ENCODE measurements around the gene DTHD1. TPM values are rescaled to one million over a fixed set of nuclear protein-coding genes. Genes with fewer than 3 reads are reported as not detected.

DTHD1 gene
- total RNA-seq, 2 donors from 2014 or later, result 0.22 to 0.52 TPM

DNA sequence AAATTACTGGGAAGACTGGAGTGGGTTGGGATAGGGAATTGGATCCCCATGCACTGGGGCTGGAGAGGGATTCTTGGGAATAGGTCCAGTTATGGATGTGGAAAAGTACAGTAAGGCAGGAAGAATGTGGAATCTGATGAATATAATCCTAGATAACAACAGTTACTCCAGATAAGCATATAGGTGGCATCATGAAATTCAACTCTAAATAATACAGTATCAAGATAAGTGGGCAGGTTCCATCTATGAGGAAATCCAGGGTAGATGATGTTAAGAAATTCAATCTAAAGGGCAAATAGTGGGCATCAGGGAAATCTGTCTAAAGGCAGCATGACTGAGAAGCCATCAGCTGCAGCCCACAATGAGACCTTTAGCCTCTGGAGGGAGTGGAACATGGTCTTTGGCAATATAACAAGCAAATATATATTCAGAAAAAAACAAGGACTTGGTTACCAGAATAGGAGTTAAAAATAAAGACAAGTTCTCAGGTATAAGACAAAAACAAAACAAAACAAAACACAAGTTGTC, 1.2 kb downstream of the DTHD1 start:
- no peak overlapping the region for H3K4me3 Mint-ChIP-seq
- DNase-seq (no peak), ATAC-seq (no peak)
- H3K9me3 ChIP-seq (ENCODE audit: control insufficient read depth, low read length, poor library complexity, severe bottlenecking), result no peaks in the 10 kb centered on the region
- peaks cover 9% of the 10 kb centered on the region for H3K27me3 Mint-ChIP-seq
- H3K36me3 Mint-ChIP-seq (ENCODE audit: low read depth), result peaks cover 3% of the 10 kb centered on the region
- H3K27ac Mint-ChIP-seq, result peak overlapping the region; percentile 12
- peaks cover 15% of the 10 kb centered on the region for H3K4me1 Mint-ChIP-seq

DNA sequence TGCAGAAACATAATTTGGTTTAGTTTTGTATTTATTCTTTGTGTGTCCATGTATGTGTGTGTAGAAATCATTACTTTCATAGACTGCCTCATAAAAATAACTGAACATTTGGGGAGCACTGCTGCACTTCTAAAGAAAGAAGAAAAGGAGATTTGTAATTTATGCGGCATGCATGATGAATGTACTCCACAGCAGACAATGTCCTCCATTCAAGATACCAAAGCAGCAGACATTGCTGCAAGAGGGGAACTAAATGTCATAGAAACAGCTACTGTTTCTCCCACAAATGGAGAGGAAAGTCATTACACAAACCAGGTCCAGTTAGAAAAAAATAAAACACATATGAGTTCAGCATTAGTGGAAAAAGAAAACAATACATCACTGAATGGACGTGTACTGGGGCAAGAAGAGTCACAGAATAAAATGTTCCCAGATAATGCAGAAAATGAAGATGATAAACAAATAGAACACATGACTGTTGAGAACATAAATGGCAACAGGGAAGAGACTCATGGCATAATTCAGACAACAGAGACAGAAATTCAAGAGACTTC, 2.6 kb downstream of the DTHD1 start:
- Mint-ChIP-seq H3K36me3 (ENCODE audit: low read depth) (peaks cover 3% of the 10 kb centered on the region), H3K27ac (peak overlapping the region; percentile 95), H3K27me3 (peaks cover 9% of the 10 kb centered on the region), H3K4me3 (no peak overlapping the region), H3K4me1 (peaks cover 17% of the 10 kb centered on the region)
- ATAC-seq, result no peak
- H3K9me3 ChIP-seq (ENCODE audit: control insufficient read depth, low read length, poor library complexity, severe bottlenecking), result no peaks in the 10 kb centered on the region
- DNase-seq, result no peak

DNA sequence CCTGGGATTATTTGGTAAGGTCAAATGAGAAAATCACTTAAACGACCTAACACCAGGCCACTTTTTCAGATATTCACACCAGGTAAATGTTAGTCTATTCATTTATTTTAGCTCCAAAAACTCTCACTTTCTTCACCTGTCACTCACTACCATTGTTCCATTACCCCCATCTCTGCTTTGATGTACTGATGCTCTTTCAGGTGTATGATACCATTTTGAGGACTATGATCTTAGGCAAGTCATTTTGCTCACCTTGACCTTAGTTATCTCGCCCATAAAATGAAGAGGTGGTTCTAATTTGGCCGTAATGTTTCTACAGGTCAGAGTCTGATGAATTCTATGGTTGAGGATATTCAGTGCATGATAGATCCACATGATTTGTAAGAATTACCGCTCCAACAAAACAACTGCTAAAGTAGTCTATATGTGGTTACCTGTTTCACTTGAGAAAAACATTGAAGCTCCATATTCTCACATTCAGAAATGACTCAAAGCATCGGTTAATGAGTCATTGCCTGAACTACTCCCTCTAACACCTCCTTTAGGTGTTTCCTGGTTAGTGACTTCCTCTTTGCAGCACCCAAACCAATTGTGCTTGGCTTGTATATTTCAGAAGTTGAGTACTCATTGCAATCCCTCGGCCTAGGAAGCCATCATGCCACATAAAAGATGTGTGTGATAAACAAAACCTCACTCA, 4.5 kb downstream of the DTHD1 start:
- ATAC-seq (peak; percentile 97), DNase-seq (peak in 1 of 3 donors; percentile 12)
- Mint-ChIP-seq H3K36me3 (ENCODE audit: low read depth) (no peaks in the 10 kb centered on the region), H3K4me1 (peaks cover 16% of the 10 kb centered on the region), H3K27me3 (no peaks in the 10 kb centered on the region), H3K27ac (peak overlapping the region; percentile 95), H3K4me3 (peak overlapping the region; percentile 68)
- H3K9me3 ChIP-seq (ENCODE audit: control insufficient read depth, low read length, poor library complexity, severe bottlenecking), result no peaks in the 10 kb centered on the region

DNA sequence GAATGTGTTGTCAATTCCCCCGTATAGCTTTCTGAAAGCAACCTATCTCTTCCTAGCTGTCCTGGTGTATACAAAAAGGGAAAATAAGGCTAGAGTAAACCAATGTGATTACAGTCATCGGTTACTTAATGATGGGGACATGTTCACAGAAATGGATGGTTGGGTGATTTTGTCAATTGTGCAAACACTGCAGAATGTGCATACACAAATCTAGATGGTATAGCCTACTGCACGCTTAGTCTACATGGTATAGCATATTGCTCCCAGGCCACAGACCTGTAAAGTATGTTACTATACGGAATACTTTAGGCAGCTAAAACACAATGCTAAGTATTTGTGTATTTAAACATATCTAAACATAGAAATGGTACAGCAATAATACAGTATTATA, 5.1 kb downstream of the DTHD1 start:
- H3K9me3 ChIP-seq (ENCODE audit: control insufficient read depth, low read length, poor library complexity, severe bottlenecking), result no peaks in the 10 kb centered on the region
- peak overlapping the region; percentile 95 for H3K27ac Mint-ChIP-seq
- H3K27me3 Mint-ChIP-seq, result no peaks in the 10 kb centered on the region
- DNase-seq (no peak), ATAC-seq (no peak)
- H3K4me1 Mint-ChIP-seq, result peaks cover 16% of the 10 kb centered on the region
- H3K4me3 Mint-ChIP-seq, result peak overlapping the region; percentile 68
- no peaks in the 10 kb centered on the region for H3K36me3 Mint-ChIP-seq (ENCODE audit: low read depth)

DNA sequence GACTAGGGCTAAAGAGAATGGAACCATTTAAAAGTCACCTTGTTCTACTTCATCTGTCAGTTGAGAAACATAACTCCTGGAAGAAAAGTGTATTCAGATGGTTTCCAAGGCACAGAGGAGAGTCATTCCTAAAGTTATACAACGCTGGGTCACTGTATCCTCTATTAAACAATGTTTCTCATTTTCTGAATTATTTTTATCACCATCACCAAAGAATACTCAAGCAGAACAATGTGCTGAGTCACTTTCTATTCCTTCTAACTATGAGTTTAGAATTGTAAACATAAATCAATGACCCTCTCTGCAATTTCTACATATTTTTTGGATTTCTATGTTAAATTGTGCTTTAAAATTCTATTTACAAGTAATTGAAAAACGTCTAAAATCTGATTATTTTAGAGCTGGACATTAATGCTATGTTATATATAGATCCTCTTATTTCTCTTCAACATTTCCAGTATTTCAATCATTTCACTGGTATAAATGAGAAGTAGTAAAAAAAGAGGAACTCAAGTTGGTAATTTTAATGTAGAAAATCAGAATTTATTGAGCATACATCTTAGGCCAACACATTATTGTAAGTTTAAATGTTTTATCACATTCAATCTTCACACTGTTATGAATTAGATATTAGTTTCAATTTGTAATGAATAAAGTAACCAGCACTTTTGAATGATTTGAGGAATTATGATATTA, 7.5 kb downstream of the DTHD1 start:
- Mint-ChIP-seq H3K4me1 (peaks cover 16% of the 10 kb centered on the region), H3K4me3 (no peak overlapping the region), H3K27ac (no peak overlapping the region), H3K27me3 (no peaks in the 10 kb centered on the region), H3K36me3 (ENCODE audit: low read depth) (no peaks in the 10 kb centered on the region)
- DNase-seq (no peak), ATAC-seq (no peak)
- no peaks in the 10 kb centered on the region for H3K9me3 ChIP-seq (ENCODE audit: control insufficient read depth, low read length, poor library complexity, severe bottlenecking)

DNA sequence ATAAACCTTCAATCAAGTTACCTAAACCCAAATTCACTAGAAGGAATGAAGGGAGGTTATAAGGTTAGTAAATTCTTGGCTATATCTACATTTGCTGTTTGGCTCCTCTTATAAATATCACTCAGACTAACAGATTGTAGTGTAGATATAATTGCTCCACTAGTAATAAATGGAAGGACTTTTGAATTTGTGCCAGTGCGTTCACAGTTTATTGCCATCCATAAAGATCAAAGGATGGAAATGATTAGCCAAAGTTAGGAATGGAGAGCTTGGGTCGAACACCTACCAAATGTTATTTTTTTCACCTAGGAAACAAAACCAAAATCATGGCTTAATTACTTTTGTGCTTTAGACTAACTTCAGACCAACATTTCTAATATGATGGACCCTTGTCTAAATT, 9.2 kb downstream of the DTHD1 start:
- H3K27ac Mint-ChIP-seq, result no peak overlapping the region
- H3K9me3 ChIP-seq (ENCODE audit: control insufficient read depth, low read length, poor library complexity, severe bottlenecking), result no peaks in the 10 kb centered on the region
- H3K27me3 Mint-ChIP-seq, result no peaks in the 10 kb centered on the region
- peaks cover 17% of the 10 kb centered on the region for H3K4me1 Mint-ChIP-seq
- H3K36me3 Mint-ChIP-seq (ENCODE audit: low read depth), result no peaks in the 10 kb centered on the region
- no peak for DNase-seq
- no peak overlapping the region for H3K4me3 Mint-ChIP-seq
- no peak for ATAC-seq

DNA sequence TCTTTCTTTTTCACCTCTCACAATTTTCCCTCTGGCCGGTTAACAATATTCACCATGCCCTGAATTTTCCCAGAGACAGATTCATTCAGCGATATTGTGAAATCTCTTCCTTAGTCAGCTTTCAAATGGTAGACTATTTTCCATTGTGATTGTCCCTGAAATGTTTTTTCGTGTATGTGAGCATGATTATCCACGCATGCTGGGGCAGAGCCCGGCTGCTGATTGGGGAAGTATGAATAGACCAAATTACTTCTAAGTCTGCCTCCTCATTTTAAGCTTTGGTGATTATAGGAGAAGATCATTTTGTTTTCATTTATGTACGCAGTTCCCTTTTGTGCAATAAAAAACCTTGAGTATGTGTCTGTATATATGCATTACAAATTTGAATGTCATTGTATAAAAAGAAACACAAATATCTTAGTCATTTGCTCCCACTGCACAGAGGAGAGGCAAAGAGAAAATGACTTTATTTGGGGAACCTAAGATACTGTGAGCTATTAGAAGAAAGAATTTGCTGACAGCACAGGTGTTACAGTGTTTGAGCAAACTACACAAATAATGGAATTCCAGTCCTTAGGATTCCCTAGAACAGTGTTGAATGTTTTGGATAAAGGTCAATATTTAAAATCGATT, 11.3 kb downstream of the DTHD1 start:
- peaks cover 6% of the 10 kb centered on the region for H3K4me1 Mint-ChIP-seq
- no peak overlapping the region for H3K27ac Mint-ChIP-seq
- no peak overlapping the region for H3K4me3 Mint-ChIP-seq
- no peaks in the 10 kb centered on the region for H3K27me3 Mint-ChIP-seq
- DNase-seq (no peak), ATAC-seq (no peak)
- H3K9me3 ChIP-seq (ENCODE audit: control insufficient read depth, low read length, poor library complexity, severe bottlenecking), result no peaks in the 10 kb centered on the region
- no peaks in the 10 kb centered on the region for H3K36me3 Mint-ChIP-seq (ENCODE audit: low read depth)

DNA sequence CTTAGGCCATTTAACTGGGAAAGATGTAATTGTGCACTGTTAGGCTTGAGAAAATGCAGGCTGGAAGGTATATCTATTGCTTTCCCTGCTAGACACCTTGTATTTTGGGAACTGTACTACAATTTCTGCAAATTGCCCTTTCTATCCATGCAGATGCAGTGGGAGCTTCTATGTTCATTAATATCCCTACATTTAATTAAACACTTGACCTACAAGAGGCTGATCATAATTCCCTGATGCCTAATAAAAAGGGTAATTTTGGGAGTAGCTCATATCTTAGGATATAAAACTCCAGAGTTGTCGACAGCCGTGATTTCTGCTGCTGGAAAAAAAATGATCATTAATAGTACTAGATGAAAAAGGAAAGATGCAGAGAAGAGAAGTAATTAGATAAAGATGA, 19.7 kb downstream of the DTHD1 start:
- Mint-ChIP-seq H3K27me3 (peaks cover 11% of the 10 kb centered on the region), H3K36me3 (ENCODE audit: low read depth) (no peaks in the 10 kb centered on the region), H3K4me1 (peaks cover 2% of the 10 kb centered on the region), H3K27ac (no peak overlapping the region), H3K4me3 (no peak overlapping the region)
- DNase-seq (no peak), ATAC-seq (no peak)
- no peaks in the 10 kb centered on the region for H3K9me3 ChIP-seq (ENCODE audit: control insufficient read depth, low read length, poor library complexity, severe bottlenecking)

DNA sequence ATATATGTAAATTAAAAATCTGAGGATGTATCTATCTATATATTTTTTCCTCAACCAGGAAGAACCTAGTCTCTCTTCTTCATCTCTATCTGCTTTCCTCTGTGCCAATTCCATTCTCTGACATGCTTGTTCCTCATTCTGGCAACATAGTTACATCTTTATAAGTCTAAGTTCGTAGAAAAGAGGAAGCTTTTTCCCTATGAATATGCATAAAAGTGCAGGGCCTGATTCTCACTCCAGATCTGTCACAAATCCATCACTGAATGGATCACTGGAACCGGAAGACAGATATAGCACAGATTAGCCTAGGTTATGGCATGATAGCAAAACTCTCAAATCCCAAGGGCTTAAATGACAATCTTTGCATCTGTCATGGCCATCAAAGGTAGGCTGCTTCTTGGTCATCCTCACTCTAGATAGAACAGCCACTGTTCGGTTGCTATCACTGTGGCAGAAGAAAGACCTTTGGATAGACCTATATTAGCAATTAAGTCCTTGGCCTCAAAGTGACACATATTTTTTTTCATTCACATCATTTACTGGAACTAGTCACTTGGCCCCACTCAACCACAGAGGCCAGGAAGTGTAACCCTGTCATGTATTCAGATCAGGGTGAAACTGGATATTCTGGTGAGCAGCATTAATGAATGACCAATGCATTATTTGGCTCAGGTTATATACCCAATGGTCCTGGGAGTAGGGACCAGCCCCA, 22.2 kb downstream of the DTHD1 start:
- H3K4me3 Mint-ChIP-seq, result no peak overlapping the region
- no peaks in the 10 kb centered on the region for H3K9me3 ChIP-seq (ENCODE audit: control insufficient read depth, low read length, poor library complexity, severe bottlenecking)
- H3K36me3 Mint-ChIP-seq (ENCODE audit: low read depth), result no peaks in the 10 kb centered on the region
- H3K27ac Mint-ChIP-seq, result no peak overlapping the region
- DNase-seq, result no peak
- H3K4me1 Mint-ChIP-seq, result peaks cover 2% of the 10 kb centered on the region
- ATAC-seq, result no peak
- peaks cover 11% of the 10 kb centered on the region for H3K27me3 Mint-ChIP-seq

DNA sequence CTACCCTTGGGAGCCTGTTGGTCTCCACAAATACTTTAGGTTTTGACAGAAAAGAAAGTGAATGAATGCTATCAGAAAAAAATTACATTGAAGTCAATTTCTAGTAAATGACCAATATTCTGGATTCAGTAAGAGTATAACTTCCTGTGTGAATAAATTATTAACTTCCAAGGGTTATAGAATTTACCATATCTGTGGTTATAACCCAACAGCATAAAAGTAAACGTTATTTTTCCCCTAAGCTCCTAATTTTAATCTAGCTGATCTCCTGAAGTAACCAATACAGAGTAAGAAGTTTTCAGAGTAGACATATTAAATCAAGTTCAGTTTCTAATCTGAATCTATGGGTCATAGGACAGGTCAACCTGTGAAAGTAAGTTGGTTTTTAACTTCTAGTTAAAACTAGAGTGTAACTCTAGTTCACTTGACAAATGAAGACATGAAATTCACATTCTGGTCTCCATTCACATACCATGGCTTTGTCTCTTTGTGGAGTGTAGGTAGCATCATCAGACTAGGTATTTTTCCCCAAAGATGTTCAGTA, 22.8 kb downstream of the DTHD1 start:
- H3K9me3 ChIP-seq (ENCODE audit: control insufficient read depth, low read length, poor library complexity, severe bottlenecking), result no peaks in the 10 kb centered on the region
- Mint-ChIP-seq H3K36me3 (ENCODE audit: low read depth) (no peaks in the 10 kb centered on the region), H3K4me3 (no peak overlapping the region), H3K27me3 (peaks cover 11% of the 10 kb centered on the region), H3K4me1 (no peaks in the 10 kb centered on the region), H3K27ac (no peak overlapping the region)
- ATAC-seq, result no peak
- no peak for DNase-seq

DNA sequence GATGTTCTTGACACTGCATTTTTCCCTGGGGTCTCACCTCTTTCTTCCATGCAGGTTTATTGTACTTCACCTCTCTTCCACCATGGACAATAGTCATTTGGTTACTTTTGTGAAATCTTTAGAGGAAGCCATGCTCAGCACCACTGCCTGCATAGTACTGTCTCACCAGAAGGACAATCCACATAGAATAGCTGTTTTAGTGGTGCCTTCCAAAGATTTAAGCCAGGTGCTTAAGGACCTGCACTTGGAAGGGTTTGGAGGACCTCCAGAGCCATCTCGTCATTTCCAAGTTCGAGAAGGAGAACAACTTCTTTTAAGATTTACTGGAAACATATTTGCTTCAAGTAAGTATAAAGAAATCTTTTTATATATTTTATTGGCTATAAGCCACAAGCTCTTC, 26.7 kb downstream of the DTHD1 start:
- Mint-ChIP-seq H3K27ac (no peak overlapping the region), H3K4me1 (peaks cover 14% of the 10 kb centered on the region), H3K27me3 (no peaks in the 10 kb centered on the region), H3K36me3 (ENCODE audit: low read depth) (no peaks in the 10 kb centered on the region), H3K4me3 (no peak overlapping the region)
- DNase-seq (no peak), ATAC-seq (no peak)
- no peaks in the 10 kb centered on the region for H3K9me3 ChIP-seq (ENCODE audit: control insufficient read depth, low read length, poor library complexity, severe bottlenecking)

DNA sequence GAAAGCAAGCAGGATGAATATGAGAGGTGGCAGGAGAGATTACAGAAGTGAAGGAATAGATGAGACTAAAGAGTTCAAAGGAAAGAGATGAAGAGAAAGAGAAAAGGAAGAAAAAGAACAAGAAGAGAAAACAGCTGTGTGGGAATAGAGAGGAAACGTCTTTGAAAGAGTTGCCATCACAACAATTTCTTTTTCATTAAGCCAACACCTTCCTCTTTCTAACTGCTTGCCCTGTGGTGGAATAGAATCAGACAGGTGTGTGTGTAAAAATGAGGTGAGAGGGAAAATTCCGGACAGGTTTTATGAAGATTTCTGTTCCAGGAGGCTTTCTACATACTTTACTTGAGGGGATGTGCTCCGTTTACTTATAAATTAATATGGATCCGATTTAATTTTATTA, 28.8 kb downstream of the DTHD1 start:
- ATAC-seq, result no peak
- Mint-ChIP-seq H3K27ac (no peak overlapping the region), H3K4me1 (peaks cover 14% of the 10 kb centered on the region), H3K27me3 (no peaks in the 10 kb centered on the region), H3K4me3 (peak overlapping the region; percentile 0), H3K36me3 (ENCODE audit: low read depth) (no peaks in the 10 kb centered on the region)
- H3K9me3 ChIP-seq (ENCODE audit: control insufficient read depth, low read length, poor library complexity, severe bottlenecking), result no peaks in the 10 kb centered on the region
- no peak for DNase-seq

Measured in T-helper 17 cell (primary cell).